Neuronal stem cell (in vitro differentiated cells): Measurements from ENCODE around the gene PER3.

Experiments used
- DNase-seq: peaks from one replicate; pipeline ENCODE4 v3.0.0-alpha.2; 2013; ENCODE audit warnings: low spot score
- H2AFZ ChIP-seq: one replicate; pipeline ENCODE4 v1.6.1; 2013; ENCODE audit warnings: mild to moderate bottlenecking, low read length, inconsistent platforms
- H2AK5ac ChIP-seq: 2 replicates; pipeline ENCODE4 v1.6.1; 2013; ENCODE audit warnings: low read depth, mild to moderate bottlenecking, inconsistent platforms, low read length, moderate library complexity, mixed read lengths
- H2BK120ac ChIP-seq: 2 replicates; pipeline ENCODE4 v1.6.1; 2013; ENCODE audit warnings: low read depth, mild to moderate bottlenecking, inconsistent platforms, low read length, moderate library complexity, mixed read lengths
- H2BK12ac ChIP-seq: one replicate; pipeline ENCODE4 v1.6.1; 2013; ENCODE audit warnings: low read length, inconsistent platforms
- H2BK15ac ChIP-seq: 2 replicates; pipeline ENCODE4 v1.6.1; 2013; ENCODE audit warnings: mild to moderate bottlenecking, low read length, inconsistent platforms, mixed read lengths
- H2BK5ac ChIP-seq: one replicate; pipeline ENCODE4 v1.6.1; 2013; ENCODE audit warnings: inconsistent platforms, mild to moderate bottlenecking, low read length, moderate library complexity
- H3K14ac ChIP-seq: one replicate; pipeline ENCODE4 v1.6.1; 2013; ENCODE audit warnings: low read length, inconsistent platforms
- H3K18ac ChIP-seq: 2 replicates; pipeline ENCODE4 v1.6.1; 2013; ENCODE audit warnings: low read length, inconsistent platforms
- H3K23ac ChIP-seq: 2 replicates; pipeline ENCODE4 v1.6.1; 2013; ENCODE audit warnings: low read depth, mild to moderate bottlenecking, mixed read lengths, low read length, inconsistent platforms; ENCODE audit not compliant: poor library complexity
- H3K27ac ChIP-seq: replicated peaks from 3 replicates; pipeline ENCODE4 v1.5.1; 2013; ENCODE audit warnings: low read length, inconsistent platforms
- H3K27me3 ChIP-seq, 3 experiments: 2 replicates each; pipeline ENCODE4 v1.6.1; 2013; ENCODE audit warnings: low read length in 3 of 3, mild to moderate bottlenecking in 2 of 3, inconsistent platforms in 1 of 3, low read depth in 1 of 3, mixed read lengths in 1 of 3, moderate library complexity in 1 of 3; ENCODE audit not compliant: control insufficient read depth in 3 of 3, insufficient read depth in 3 of 3
- H3K36me3 ChIP-seq, 2 donors: replicated peaks in 1 of 2; 2 replicates each; pipeline ENCODE4 v1.6.1; 2013; ENCODE audit warnings: low read length in 2 of 2; ENCODE audit not compliant: control insufficient read depth in 2 of 2, insufficient read depth in 2 of 2
- H3K4ac ChIP-seq: 2 replicates; pipeline ENCODE4 v1.6.1; 2013; ENCODE audit warnings: inconsistent platforms, mild to moderate bottlenecking, low read length, moderate library complexity
- H3K4me1 ChIP-seq, 2 donors: 1 replicate in 1 of 2; 2 replicates in 1 of 2; pipeline ENCODE4 v1.6.1; 2013; ENCODE audit warnings: low read length in 2 of 2, low read depth in 1 of 2; ENCODE audit not compliant: control insufficient read depth in 2 of 2, insufficient read depth in 1 of 2
- H3K4me2 ChIP-seq: one replicate; pipeline ENCODE4 v1.6.1; 2013; ENCODE audit warnings: mild to moderate bottlenecking, low read length, inconsistent platforms; ENCODE audit not compliant: insufficient read depth, poor library complexity, severe bottlenecking
- H3K4me3 ChIP-seq, 2 donors: 2 replicates each; pipeline ENCODE4 v1.5.1; 2013; ENCODE audit warnings: low read length in 2 of 2, mild to moderate bottlenecking in 2 of 2, inconsistent platforms in 1 of 2, moderate library complexity in 1 of 2
- H3K79me1 ChIP-seq: one replicate; pipeline ENCODE4 v1.6.1; 2013; ENCODE audit warnings: low read depth, mild to moderate bottlenecking, inconsistent platforms, low read length, moderate library complexity
- H3K9ac ChIP-seq: one replicate; pipeline ENCODE4 v1.6.1; 2013; ENCODE audit warnings: mild to moderate bottlenecking, low read depth, low read length, inconsistent platforms; ENCODE audit not compliant: poor library complexity
- H3K9me3 ChIP-seq, 2 donors: replicated peaks in 1 of 2; 2 replicates each; pipeline versions ENCODE3 to v1.6.1; 2013; ENCODE audit warnings: low read length in 2 of 2, mild to moderate bottlenecking in 2 of 2, inconsistent platforms in 1 of 2, low read depth in 1 of 2, mixed read lengths in 1 of 2, moderate library complexity in 1 of 2; ENCODE audit not compliant: control insufficient read depth in 2 of 2, insufficient read depth in 1 of 2
- H4K8ac ChIP-seq: one replicate; pipeline ENCODE4 v1.6.1; 2013; ENCODE audit warnings: low read depth, mild to moderate bottlenecking, inconsistent platforms, low read length, moderate library complexity
- H4K91ac ChIP-seq: one replicate; pipeline ENCODE4 v1.6.1; 2013; ENCODE audit warnings: low read length, low read depth, mild to moderate bottlenecking, inconsistent platforms; ENCODE audit not compliant: poor library complexity
- WGBS, 2 donors: extraction: QIAGEN DNeasy Blood & Tissue Kit; methylation state at CpG; one replicate each; pipeline ENCODE4 v1.1.7; 2013; ENCODE audit warnings: missing lambda C conversion rate in 2 of 2, mixed read lengths in 1 of 2; ENCODE audit not compliant: insufficient read length in 2 of 2, insufficient replicate concordance in 1 of 2; ENCODE audit errors: extremely low coverage in 2 of 2; 5-methylcytosine and 5-hydroxymethylcytosine counted together

PER3 gene

GRCh38 chr1:7752512-7753417 lies 31.3 kb upstream of the PER3 start:
- no peak overlapping the region for H3K4ac ChIP-seq
- no peak overlapping the region for H3K14ac ChIP-seq
- no CpG with 5 or more reads among the region's 18 CpGs for WGBS, 2 donors
- peak overlapping the region; percentile 68 for H2AFZ ChIP-seq
- DNase-seq, result peak; percentile 82
- peak overlapping the region; percentile 29 for H3K4me2 ChIP-seq
- no peak overlapping the region for H2BK15ac ChIP-seq
- no peak overlapping the region for H4K8ac ChIP-seq
- H3K27me3 ChIP-seq, result no peaks in the 10 kb centered on the region
- H2BK120ac ChIP-seq, result no peak overlapping the region
- H4K91ac ChIP-seq, result no peak overlapping the region
- H2AK5ac ChIP-seq, result no peak overlapping the region
- H3K4me1 ChIP-seq, result peaks cover 2 to 9% of the 10 kb centered on the region in 2 donors
- no peak overlapping the region for H2BK5ac ChIP-seq
- no peak overlapping the region for H3K4me3 ChIP-seq
- H3K23ac ChIP-seq, result no peak overlapping the region
- no peak overlapping the region for H3K9ac ChIP-seq
- H2BK12ac ChIP-seq, result no peak overlapping the region
- H3K9me3 ChIP-seq, result no peaks in the 10 kb centered on the region
- H3K27ac ChIP-seq, result no peak overlapping the region
- peaks cover 2 to 59% of the 10 kb centered on the region in 2 donors for H3K36me3 ChIP-seq
- no peak overlapping the region for H3K18ac ChIP-seq
- no peaks in the 10 kb centered on the region for H3K79me1 ChIP-seq

GRCh38 chr1:7753641-7754040 lies 30.4 kb upstream of the PER3 start:
- no peak overlapping the region for H2AFZ ChIP-seq
- WGBS, 2 donors, result no CpG with 5 or more reads among the region's 3 CpGs
- no peak overlapping the region for H4K8ac ChIP-seq
- no peak overlapping the region for H3K27ac ChIP-seq
- H3K27me3 ChIP-seq, result no peaks in the 10 kb centered on the region
- no peak overlapping the region for H2AK5ac ChIP-seq
- no peak overlapping the region for H3K4me3 ChIP-seq
- H3K36me3 ChIP-seq, result peaks cover 2 to 51% of the 10 kb centered on the region in 2 donors
- H3K14ac ChIP-seq, result no peak overlapping the region
- no peak overlapping the region for H3K18ac ChIP-seq
- no peak overlapping the region for H3K23ac ChIP-seq
- H4K91ac ChIP-seq, result no peak overlapping the region
- no peaks in the 10 kb centered on the region for H3K9me3 ChIP-seq
- DNase-seq, result no peak
- no peaks in the 10 kb centered on the region for H3K79me1 ChIP-seq
- H2BK120ac ChIP-seq, result no peak overlapping the region
- no peak overlapping the region for H3K9ac ChIP-seq
- H2BK5ac ChIP-seq, result no peak overlapping the region
- H2BK12ac ChIP-seq, result no peak overlapping the region
- H2BK15ac ChIP-seq, result no peak overlapping the region
- peaks cover 2 to 9% of the 10 kb centered on the region in 2 donors for H3K4me1 ChIP-seq
- no peak overlapping the region for H3K4me2 ChIP-seq
- H3K4ac ChIP-seq, result no peak overlapping the region

DNA sequence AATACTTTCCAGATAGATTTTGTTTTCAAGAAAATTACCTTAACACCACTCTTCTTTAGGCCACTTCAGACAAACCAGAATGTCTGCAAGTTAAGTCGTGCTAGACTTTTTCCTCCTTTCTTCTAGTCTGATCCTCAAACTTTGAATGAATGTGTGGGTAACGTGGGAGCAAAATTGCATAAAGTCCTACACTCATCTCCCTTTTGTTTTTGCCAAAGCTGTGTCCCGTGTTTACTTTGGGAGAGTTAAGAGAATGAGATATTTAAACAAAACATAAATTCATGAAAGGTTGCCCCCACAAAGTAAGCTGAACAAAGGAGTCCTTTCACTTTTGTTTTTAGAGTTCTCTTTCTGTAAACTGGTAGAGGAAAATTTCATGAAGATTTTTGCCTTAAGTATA lies 29.9 kb upstream of the PER3 start:
- WGBS, 2 donors, result no CpG with 5 or more reads among the region's 3 CpGs
- Histone ChIP-seq H3K4me3 (no peak overlapping the region), H2BK15ac (no peak overlapping the region)

GRCh38 chr1:7755448-7755847 lies 28.6 kb upstream of the PER3 start:
- Histone ChIP-seq H3K27ac (no peak overlapping the region), H2BK15ac (no peak overlapping the region), H3K4me1 (peaks cover 2 to 9% of the 10 kb centered on the region in 2 donors), H2BK12ac (no peak overlapping the region), H3K14ac (no peak overlapping the region), H3K27me3 (no peaks in the 10 kb centered on the region), H3K79me1 (no peaks in the 10 kb centered on the region), H4K8ac (no peak overlapping the region), H4K91ac (no peak overlapping the region), H2BK5ac (no peak overlapping the region), H2AK5ac (no peak overlapping the region), H3K4me3 (no peak overlapping the region), H3K36me3 (peaks cover 0 to 39% of the 10 kb centered on the region in 2 donors), H2AFZ (no peak overlapping the region), H2BK120ac (no peak overlapping the region), H3K4ac (no peak overlapping the region), H3K9ac (no peak overlapping the region), H3K4me2 (no peak overlapping the region), H3K23ac (no peak overlapping the region), H3K18ac (no peak overlapping the region), H3K9me3 (no peaks in the 10 kb centered on the region)
- DNase-seq, result no peak
- 93 to 100% methylated on average over 1 of the region's 1 CpG for WGBS, 2 donors

More for the DNA sequence above, 29.9 kb upstream of the PER3 start:
- H3K18ac ChIP-seq, result no peak overlapping the region
- no peak overlapping the region for H4K8ac ChIP-seq
- no peak overlapping the region for H3K9ac ChIP-seq
- peaks cover 2 to 45% of the 10 kb centered on the region in 2 donors for H3K36me3 ChIP-seq
- no peaks in the 10 kb centered on the region for H3K79me1 ChIP-seq
- no peak overlapping the region for H3K23ac ChIP-seq
- no peak overlapping the region for H2BK120ac ChIP-seq
- no peak overlapping the region for H2BK12ac ChIP-seq
- H4K91ac ChIP-seq, result no peak overlapping the region
- no peak overlapping the region for H3K4me2 ChIP-seq
- no peak overlapping the region for H3K14ac ChIP-seq
- no peak overlapping the region for H2BK5ac ChIP-seq
- H3K4me1 ChIP-seq, result peaks cover 2 to 9% of the 10 kb centered on the region in 2 donors
- no peak overlapping the region for H3K4ac ChIP-seq
- no peak overlapping the region for H2AFZ ChIP-seq
- DNase-seq, result no peak
- no peak overlapping the region for H3K27ac ChIP-seq
- H3K27me3 ChIP-seq, result no peaks in the 10 kb centered on the region
- no peak overlapping the region for H2AK5ac ChIP-seq
- H3K9me3 ChIP-seq, result no peaks in the 10 kb centered on the region
